GM21367 (cell line): Measurements from ENCODE around the gene WBP1.
"Not testable (repeated sequence)": the region's sequence is repeated elsewhere in the genome, so short reads cannot be mapped to it uniquely, and the experiment has no call there.

Experiments used
- ATAC-seq: cut with Tn5 transposase; IDR thresholded peaks from one replicate; pipeline ENCODE4 v1.9.1; 2021; ENCODE audit not compliant: unreplicated experiment

The WBP1 gene

GRCh38 chr2:74481961-74482800, 23.9 kb downstream of the WBP1 start:
- peak; percentile 22 for ATAC-seq

- peak; percentile 76 for ATAC-seq
These were observed 24.8 kb downstream of the WBP1 start, which contains the start of the genes CCDC142 and TTC31 for GRCh38 chr2:74482801-74483674. TSS of gene CCDC142 (minus strand) at chr2:74482998. CDS start at chr2:74482837, 161 bp downstream. TSS of gene TTC31 (plus strand) at chr2:74483081. CDS start at chr2:74483096, 15 bp downstream.

GRCh38 chr2:74483675-74484164, 25.5 kb downstream of the WBP1 start:
- ATAC-seq, result not testable (repeated sequence)

- no peak for ATAC-seq
These were observed 27.9 kb downstream of the WBP1 start for GRCh38 chr2:74486141-74486540.

GRCh38 chr2:74488643-74489481, 30.6 kb downstream of the WBP1 start:
- no peak for ATAC-seq

GRCh38 chr2:74489906-74490305, 31.7 kb downstream of the WBP1 start:
- no peak for ATAC-seq

- no peak for ATAC-seq
These were observed 33.7 kb downstream of the WBP1 start for GRCh38 chr2:74491648-74492544.

GRCh38 chr2:74493546-74493945, 35.3 kb downstream of the WBP1 start:
- no peak for ATAC-seq

GRCh38 chr2:74495440-74495839, 37.2 kb downstream of the WBP1 start:
- no peak for ATAC-seq

- no peak for ATAC-seq
These were observed 38.9 kb downstream of the WBP1 start for GRCh38 chr2:74496997-74497776.

GRCh38 chr2:74497777-74498499, 39.7 kb downstream of the WBP1 start:
- no peak for ATAC-seq

GRCh38 chr2:74498500-74499266, 40.4 kb downstream of the WBP1 start:
- ATAC-seq, result no peak

- no peak for ATAC-seq
These were observed 41.2 kb downstream of the WBP1 start, which contains the start of gene LBX2 for GRCh38 chr2:74499267-74499939. TSS of gene LBX2 (minus strand) at chr2:74499603. CDS start at chr2:74499537, 66 bp downstream.

- ATAC-seq, result no peak
These were observed 41.8 kb downstream of the WBP1 start for GRCh38 chr2:74499940-74500577.

- ATAC-seq, result no peak
These were observed 42.3 kb downstream of the WBP1 start for GRCh38 chr2:74500578-74500946.

GRCh38 chr2:74501335-74502071, 43.3 kb downstream of the WBP1 start:
- no peak for ATAC-seq
